Ishikawa (cell line): ENCODE data around the gene TEX9.

Experiments used
- CEBPB ChIP-seq: IDR thresholded peaks from 2 replicates; pipeline ENCODE4 v1.6.1; 2012
- CREB1 ChIP-seq: IDR thresholded peaks from 2 replicates; pipeline ENCODE4 v1.6.1; 2012; ENCODE audit warnings: low read depth
- EGR1 ChIP-seq: IDR thresholded peaks from 2 replicates; pipeline ENCODE4 v1.6.1; 2012
- EP300 ChIP-seq: IDR thresholded peaks from 2 replicates; pipeline ENCODE4 v1.6.1; 2012; ENCODE audit warnings: borderline replicate concordance
- RAD21 ChIP-seq: IDR thresholded peaks from 2 replicates; pipeline ENCODE4 v1.6.1; 2012; ENCODE audit warnings: low read depth
- REST ChIP-seq: IDR thresholded peaks from 2 replicates; pipeline ENCODE4 v1.6.1; 2012; ENCODE audit warnings: low read depth, mild to moderate bottlenecking
- TAF1 ChIP-seq: IDR thresholded peaks from 2 replicates; pipeline ENCODE4 v1.6.1; 2012; ENCODE audit warnings: low read depth, mild to moderate bottlenecking
- TCF12 ChIP-seq: IDR thresholded peaks from 2 replicates; pipeline ENCODE4 v1.6.1; 2012; ENCODE audit warnings: low read depth
- YY1 ChIP-seq: IDR thresholded peaks from 2 replicates; pipeline ENCODE4 v1.6.1; 2012; ENCODE audit warnings: low read depth
- ZBTB7A ChIP-seq: IDR thresholded peaks from 2 replicates; pipeline ENCODE4 v1.6.1; 2012; ENCODE audit warnings: low read depth
- TF ChIP-seq, protein P1 (sequence below): IDR thresholded peaks from 2 replicates; pipeline ENCODE4 v1.6.1; 2012
- TF ChIP-seq, protein P2 (sequence below): IDR thresholded peaks from 2 replicates; pipeline ENCODE4 v1.6.1; 2012

TEX9 gene

GRCh38 chr15:56475351-56475750 is 110.1 kb downstream of the TEX9 start:
- TF ChIP-seq RAD21, result no peak
- no peak for TF ChIP-seq CREB1
- TF ChIP-seq YY1, result no peak
- TF ChIP-seq, protein P1, sequence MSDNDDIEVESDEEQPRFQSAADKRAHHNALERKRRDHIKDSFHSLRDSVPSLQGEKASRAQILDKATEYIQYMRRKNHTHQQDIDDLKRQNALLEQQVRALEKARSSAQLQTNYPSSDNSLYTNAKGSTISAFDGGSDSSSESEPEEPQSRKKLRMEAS, result no peak
- no peak for TF ChIP-seq REST
- TF ChIP-seq TAF1, result no peak
- TF ChIP-seq, protein P2, sequence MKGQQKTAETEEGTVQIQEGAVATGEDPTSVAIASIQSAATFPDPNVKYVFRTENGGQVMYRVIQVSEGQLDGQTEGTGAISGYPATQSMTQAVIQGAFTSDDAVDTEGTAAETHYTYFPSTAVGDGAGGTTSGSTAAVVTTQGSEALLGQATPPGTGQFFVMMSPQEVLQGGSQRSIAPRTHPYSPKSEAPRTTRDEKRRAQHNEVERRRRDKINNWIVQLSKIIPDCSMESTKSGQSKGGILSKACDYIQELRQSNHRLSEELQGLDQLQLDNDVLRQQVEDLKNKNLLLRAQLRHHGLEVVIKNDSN, result no peak
- no peak for TF ChIP-seq TCF12
- no peak for TF ChIP-seq EGR1
- TF ChIP-seq ZBTB7A, result no peak
- no peak for TF ChIP-seq CEBPB
- no peak for TF ChIP-seq EP300
